ENCODE data around the gene CTDSP2.
"Not testable (repeated sequence)": the region's sequence is repeated elsewhere in the genome, so short reads cannot be mapped to it uniquely, and the experiment has no call there.

The CTDSP2 gene

DNA sequence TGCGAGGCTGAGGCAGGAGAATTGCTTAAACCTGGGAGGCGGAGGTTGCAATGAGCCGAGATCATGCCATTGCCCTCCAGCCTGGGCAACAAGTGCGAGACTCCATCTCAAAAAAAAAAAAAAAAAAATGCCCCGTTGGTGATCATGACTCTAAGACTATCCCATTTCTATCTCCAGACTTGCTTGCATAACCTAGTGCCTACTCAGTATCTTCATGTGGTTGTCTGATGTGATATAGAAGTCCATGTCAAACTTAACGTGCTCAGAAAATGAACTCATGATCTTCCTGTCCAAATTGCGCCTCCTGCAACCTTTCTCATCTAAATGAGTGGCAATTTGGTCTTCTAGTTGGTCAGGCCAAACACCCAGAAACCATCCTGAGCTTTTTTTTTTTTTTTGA lies 68.6 kb downstream of the CTDSP2 start:
- DNase-seq, result no peak

DNA sequence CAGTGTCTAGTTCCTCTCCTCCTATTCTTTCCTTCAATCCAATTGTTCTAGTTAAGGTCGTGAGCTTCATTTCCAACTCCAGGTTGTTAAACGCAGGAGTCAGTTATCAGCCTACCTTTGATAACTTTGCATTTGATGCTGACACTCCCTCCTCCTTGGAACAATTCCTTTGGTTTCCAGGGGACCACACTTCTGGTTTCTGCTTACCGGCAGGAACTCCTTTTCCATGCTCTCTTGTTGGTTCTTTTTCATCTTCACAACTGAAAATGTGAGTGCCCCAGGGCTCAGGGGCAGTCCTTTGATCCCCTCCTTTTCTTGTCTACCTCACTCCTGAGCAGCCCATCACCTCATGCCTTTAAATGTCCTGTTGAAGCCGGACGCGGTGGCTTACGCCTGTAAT lies 69.2 kb downstream of the CTDSP2 start:
- no peak for DNase-seq

DNA sequence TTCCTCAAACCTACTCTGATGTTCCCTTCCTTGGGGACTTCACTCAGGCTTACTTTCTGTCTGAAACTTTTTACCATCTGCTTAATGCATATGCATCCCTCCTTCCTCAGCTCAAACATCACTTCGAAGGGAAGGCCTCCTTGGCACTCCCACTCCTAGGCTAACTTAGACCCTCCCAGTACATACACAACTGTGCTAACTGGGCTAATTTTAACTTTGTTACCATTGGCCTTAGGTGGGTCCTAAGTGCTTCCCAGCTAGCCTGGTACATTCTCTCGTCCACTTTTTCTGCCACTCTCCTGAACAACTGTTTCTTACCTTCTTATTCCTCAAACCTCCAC lies 70.3 kb downstream of the CTDSP2 start:
- no peak for DNase-seq

GRCh38 chr12:57775563-57776246 lies 70.8 kb downstream of the CTDSP2 start:
- no peak for DNase-seq

GRCh38 chr12:57775044-57775443 lies 71.5 kb downstream of the CTDSP2 start:
- DNase-seq, result no peak

DNA sequence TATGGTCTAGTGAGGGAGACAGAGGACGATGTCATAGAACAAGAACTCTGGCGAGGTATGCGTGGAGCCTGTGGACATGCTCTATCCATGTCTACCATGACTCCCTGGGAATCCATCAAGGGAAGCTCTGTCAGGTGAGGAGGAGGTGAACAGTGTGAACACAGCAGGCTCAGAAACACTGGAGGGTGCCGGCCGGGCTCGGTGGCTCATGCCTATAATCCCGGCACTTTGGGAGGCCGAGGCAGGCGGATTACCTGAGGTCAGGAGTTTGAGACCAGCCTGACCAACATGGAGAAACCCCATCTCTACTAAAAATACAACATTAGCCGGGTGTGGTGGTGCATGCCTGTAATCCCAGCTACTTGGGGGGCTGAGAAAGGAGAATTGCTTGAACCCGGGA lies 71.9 kb downstream of the CTDSP2 start:
- DNase-seq, result not testable (repeated sequence)

GRCh38 chr12:57772429-57773322 lies 73.9 kb downstream of the CTDSP2 start, which contains the start of gene EEF1AKMT3:
Gene EEF1AKMT3, plus strand, starts transcription at chr12:57772614. Its CDS starts 111 bp downstream, at chr12:57772725.
- DNase-seq, result peak; percentile 70

- DNase-seq, result peak; percentile 94
These were observed 74.6 kb downstream of the CTDSP2 start, which contains the start of gene METTL1 for GRCh38 chr12:57771873-57772428. Gene METTL1, minus strand, starts transcription at chr12:57772105. Its CDS starts 22 bp downstream, at chr12:57772083.

DNA sequence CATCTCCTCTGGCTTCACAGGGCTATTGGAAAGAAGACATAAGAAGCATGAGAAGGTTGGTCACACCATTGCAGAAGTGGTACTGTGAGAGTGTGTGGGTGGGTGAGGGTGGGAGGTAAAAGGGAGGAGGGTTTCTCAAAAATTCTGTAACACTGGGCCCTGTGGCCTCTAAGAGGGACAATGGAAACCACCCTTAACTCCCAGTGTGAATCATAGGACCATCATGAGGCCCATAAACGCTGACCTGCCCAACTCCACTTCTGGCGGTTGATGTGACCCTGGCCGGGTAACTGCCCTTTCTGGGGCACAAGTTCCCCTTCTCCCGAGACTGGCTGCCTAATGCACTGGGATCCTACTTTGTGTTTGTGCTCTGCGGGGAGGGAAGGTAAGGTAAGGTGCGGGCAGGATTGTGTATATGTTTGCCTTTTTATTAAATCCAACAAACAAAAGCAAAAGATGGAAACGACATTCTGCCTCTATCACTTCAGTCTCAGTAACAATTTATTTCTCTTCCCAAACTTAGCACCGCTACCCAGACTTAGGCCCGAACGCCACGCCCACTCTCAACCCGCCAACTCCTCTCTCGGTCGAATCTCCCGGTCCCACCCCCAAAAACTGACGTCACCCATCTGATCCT lies 75.2 kb downstream of the CTDSP2 start:
- DNase-seq, result peak; percentile 94

GRCh38 chr12:57770734-57771133 lies 75.8 kb downstream of the CTDSP2 start:
- DNase-seq, result no peak

All from NCI-H2171 treated with DMSO at 0.1 percent for 48 hours (cell line).